PFSK-1 (cell line): ENCODE measurements around the gene SON.

ENCODE experiments used
- POLR2AphosphoS5 ChIP-seq: IDR thresholded peaks from 2 replicates; pipeline ENCODE4 v1.6.1; 2012; ENCODE audit warnings: low read depth, mild to moderate bottlenecking, control low read depth, low read length, moderate library complexity
- SIN3A ChIP-seq: IDR thresholded peaks from 2 replicates; pipeline ENCODE4 v1.6.1; 2012; ENCODE audit warnings: mild to moderate bottlenecking, low read length, moderate library complexity, borderline replicate concordance; ENCODE audit not compliant: insufficient read depth
- TAF1 ChIP-seq: IDR thresholded peaks from 2 replicates; pipeline ENCODE4 v1.6.1; 2012; ENCODE audit warnings: low read length, control low read depth, borderline replicate concordance; ENCODE audit not compliant: insufficient read depth

DNA sequence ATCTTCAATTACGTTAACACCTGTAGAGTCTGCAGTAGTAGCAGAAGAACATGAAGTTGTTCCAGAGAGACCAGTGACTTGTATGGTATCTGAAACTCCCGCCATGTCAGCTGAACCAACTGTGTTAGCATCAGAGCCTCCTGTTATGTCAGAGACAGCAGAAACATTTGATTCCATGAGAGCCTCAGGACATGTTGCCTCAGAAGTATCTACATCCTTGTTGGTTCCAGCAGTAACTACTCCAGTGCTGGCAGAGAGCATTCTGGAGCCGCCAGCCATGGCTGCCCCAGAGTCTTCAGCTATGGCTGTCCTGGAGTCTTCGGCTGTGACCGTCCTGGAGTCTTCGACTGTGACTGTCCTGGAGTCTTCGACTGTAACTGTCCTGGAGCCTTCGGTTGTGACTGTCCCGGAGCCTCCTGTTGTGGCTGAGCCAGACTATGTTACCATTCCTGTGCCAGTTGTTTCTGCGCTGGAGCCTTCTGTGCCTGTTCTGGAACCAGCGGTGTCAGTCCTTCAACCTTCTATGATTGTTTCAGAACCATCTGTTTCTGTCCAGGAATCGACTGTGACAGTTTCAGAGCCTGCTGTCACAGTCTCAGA, 10.3 kb downstream of the SON start:
- no peak for TF ChIP-seq POLR2AphosphoS5
- no peak for TF ChIP-seq SIN3A
- no peak for TF ChIP-seq TAF1
